VCaP (cell line): ENCODE data around the gene PPP1R9B.

Experiments used
- H3K27ac ChIP-seq: fragments of 450-650 bp; 2 replicates; pipeline ENCODE4 v1.5.1; 2017
- TF ChIP-seq, protein P1 (sequence below): fragments of 450-650 bp; conservative IDR thresholded peaks from 2 replicates; pipeline ENCODE4 v1.5.1; 2017; ENCODE audit warnings: mild to moderate bottlenecking, moderate library complexity

Gene PPP1R9B

DNA sequence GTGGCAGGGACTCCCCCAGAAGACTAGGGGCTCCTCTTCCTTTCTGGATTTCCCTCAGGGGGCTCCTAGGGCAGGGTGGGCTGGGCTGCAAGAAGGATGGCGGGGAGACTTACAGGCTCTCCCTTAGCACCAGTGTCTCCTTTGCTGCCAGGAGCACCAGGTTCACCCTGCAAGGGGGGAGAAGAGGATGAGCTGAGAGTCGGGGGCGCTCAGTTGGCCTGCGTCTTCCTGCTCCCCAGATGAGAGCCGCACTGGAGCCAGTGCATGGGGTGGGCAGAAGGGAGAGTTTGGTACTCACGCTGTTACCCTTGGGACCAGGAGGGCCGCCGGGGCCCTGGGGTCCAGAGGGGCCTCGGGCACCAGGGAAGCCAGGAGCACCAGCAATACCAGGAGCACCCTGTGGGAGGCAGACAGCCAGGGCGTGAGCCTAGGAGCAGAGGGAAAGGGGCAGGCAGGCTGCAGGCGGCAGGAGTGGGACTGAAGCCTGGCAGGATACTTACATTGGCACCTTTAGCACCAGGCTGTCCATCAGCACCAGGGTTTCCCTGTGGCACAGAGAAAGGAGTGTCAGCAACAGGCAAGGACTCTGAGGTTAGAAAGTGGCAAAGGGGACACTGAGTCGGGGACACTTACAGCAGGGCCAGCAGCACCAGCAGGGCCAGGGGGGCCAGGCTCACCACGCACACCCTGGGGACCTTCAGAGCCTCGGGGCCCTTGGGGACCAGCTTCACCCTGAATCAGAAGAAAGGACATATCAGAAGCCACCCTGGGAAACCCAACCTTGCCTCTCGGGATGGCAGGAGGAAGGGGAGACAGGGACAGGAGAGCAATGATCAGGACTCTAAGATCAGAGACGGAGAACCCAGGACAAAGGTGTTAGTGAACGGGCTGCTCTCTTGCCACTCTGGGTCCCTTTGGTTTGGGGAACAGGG, 44.7 kb upstream of the PPP1R9B start:
- H3K27ac ChIP-seq: no peak overlapping the region
- TF ChIP-seq, protein P1, sequence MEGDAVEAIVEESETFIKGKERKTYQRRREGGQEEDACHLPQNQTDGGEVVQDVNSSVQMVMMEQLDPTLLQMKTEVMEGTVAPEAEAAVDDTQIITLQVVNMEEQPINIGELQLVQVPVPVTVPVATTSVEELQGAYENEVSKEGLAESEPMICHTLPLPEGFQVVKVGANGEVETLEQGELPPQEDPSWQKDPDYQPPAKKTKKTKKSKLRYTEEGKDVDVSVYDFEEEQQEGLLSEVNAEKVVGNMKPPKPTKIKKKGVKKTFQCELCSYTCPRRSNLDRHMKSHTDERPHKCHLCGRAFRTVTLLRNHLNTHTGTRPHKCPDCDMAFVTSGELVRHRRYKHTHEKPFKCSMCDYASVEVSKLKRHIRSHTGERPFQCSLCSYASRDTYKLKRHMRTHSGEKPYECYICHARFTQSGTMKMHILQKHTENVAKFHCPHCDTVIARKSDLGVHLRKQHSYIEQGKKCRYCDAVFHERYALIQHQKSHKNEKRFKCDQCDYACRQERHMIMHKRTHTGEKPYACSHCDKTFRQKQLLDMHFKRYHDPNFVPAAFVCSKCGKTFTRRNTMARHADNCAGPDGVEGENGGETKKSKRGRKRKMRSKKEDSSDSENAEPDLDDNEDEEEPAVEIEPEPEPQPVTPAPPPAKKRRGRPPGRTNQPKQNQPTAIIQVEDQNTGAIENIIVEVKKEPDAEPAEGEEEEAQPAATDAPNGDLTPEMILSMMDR: no peak

DNA sequence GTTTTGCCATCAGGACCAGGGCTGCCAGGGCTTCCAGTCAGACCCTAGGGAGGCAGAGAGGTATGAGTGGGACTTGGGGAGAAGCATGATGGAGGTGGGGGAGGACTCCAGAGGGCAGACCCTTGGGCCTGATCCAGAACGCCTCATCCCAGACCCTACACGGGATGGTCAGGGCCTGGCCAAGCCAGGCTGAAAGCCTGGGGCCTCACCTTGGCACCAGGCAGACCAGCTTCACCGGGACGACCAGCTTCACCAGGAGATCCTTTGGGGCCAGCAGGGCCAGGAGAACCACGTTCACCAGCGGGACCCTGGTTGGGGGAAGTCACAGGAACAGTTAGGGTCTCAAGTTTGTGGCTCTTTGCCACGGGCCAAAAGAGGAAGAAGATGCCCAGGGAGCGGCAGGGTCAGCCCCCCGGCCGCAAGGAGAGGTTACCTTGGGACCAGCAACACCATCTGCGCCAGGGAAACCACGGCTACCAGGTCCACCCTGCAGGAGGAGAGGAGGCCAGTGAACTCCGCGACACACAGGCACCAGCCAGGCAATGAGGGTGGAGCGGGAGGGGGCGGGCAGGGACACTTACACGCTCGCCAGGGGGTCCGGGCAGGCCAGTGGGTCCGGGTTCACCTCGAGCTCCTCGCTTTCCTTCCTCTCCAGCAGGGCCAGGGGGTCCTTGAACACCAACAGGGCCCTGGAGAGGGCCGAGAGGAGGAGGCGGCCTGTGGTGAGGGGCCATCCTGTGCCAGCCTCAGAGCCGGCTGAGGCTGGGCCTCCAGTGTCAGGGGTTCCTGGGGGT, 43.9 kb upstream of the PPP1R9B start:
- no peak overlapping the region for H3K27ac ChIP-seq
- TF ChIP-seq, protein P1: no peak

DNA sequence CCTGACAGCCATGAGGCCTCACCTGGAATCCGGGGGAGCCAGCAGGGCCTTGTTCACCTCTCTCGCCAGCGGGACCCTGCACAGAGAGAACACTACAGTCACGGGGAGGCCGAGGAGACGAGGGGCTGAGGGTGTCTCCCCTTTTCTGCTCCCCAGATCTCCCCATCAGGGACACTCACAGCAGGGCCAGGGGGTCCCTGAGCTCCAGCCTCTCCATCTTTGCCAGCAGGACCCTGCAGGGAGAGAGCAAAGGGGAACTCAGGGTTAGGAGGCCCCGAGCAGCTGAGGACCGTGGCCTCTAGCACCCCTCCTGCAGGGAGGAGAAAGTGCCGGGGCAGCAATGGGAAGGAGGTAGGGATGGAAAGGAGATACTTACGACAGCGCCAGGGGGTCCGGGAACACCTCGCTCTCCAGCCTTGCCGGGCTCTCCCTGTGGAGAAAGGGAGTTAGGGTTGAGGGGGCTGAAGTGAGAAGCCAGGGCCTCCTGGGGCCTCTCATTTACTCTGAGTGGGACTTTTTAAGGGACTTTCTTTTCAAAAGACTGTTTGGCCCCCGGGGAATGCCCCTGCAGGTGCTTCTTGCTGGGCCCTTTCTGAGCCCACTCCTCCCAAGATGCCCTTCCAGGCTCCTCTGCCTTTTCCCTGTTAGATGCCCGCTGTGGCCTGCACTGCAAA, 42.3 kb upstream of the PPP1R9B start:
- TF ChIP-seq, protein P1: no peak
- H3K27ac ChIP-seq: no peak overlapping the region

DNA sequence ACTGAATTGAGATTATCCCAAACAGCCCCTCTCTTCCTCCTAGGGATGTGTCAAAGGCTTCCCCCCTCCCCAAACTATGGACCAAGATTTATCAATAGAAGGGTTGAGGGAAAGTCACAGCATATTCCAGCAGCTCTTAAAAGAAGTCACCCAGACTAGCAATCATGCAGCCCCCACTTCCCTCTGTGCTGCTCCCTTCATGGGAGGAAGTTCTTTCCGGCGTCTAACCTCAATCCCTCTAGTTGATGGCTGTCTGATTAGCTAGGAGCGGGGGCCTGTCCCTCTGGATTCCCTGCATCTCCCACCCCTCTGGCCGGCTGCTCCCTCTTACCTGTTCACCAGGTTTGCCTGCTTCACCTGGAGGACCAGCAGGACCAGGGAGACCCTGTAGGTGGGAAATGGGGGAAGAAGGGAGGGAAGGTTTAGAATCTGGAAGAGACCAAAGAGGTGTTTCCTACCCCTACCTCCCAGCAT, 41.7 kb upstream of the PPP1R9B start:
- no peak overlapping the region for H3K27ac ChIP-seq
- TF ChIP-seq, protein P1: no peak

DNA sequence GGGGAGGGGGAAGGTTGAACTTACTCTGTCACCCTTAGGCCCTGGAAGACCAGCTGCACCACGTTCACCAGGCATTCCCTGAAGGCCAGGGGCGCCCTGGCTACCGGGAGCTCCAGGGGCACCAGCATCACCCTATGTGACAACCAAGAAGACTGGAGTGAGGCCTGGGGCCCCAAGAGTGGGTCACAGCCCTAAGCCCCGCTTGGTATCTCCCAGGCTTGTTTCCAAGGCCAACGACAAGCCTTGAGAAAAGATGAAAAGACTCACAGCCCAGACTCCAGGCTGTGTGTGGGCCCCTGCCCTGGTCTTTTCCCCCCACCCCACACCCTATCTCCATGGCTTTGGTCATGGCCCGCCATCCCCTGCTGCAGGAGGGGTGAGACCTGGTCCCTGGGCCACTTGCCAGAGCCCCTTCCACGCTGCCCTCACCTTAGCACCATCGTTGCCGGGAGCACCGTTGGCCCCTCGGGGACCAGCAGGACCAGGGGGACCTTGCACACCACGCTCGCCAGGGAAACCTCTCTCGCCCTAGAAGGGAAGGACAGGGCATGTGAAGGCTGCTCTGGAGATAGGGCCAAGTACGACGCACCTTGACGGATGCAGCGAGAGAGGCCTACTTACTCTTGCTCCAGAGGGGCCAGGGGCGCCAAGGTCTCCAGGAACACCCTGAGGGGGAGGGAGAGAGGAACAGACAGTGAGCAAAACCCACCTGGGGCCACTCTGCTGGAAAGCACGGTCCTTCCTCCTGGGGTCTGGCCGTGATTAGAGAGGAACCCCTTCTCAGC, 41.1 kb upstream of the PPP1R9B start:
- TF ChIP-seq, protein P1: no peak
- H3K27ac ChIP-seq: no peak overlapping the region

DNA sequence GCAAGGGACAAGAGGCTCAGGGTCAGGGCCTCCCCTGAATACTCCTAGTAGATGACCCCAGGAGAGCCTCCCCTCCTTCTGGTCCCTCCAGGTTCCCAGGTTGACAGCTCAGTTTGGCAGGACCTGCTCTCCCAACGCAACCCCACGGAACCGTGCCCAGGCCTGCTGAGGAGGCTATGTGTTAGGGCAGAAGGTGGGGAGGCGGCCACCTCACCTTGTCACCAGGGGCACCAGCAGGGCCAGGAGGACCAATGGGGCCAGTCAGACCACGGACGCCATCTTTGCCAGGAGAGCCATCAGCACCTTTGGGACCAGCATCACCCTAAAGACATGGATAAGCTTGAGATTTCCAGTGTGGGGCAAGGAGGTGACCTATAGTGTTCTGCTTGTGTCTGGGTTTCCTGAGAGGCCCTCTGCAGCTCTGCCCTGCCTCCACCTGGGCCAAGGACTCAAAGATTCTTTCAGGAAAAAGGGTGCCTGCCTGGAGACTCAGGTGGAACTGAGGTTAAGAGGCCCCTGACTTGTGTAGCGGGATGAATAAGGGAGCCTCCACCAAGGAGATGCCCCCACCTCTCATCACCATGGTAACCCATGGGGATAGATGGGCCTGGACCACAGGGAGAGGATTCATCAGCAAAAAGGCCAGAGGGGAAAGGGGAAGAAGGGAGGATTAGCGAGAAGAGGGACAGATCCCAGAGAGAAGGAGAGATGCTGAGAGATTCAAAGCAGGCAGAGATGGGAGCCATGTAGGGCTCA, 40.3 kb upstream of the PPP1R9B start:
- TF ChIP-seq, protein P1: no peak
- no peak overlapping the region for H3K27ac ChIP-seq
